ENCODE measurements around the gene DGKG. TPM values are rescaled to one million over a fixed set of nuclear protein-coding genes. Genes with fewer than 3 reads are reported as not detected.

DGKG gene
- total and polyA plus RNA-seq, 9 of the 15 experiments (the other 6 are each of a cell fraction or from before 2014, with no cell fraction given) = 0.01 to 0.36 (median 0.15) TPM

DNA sequence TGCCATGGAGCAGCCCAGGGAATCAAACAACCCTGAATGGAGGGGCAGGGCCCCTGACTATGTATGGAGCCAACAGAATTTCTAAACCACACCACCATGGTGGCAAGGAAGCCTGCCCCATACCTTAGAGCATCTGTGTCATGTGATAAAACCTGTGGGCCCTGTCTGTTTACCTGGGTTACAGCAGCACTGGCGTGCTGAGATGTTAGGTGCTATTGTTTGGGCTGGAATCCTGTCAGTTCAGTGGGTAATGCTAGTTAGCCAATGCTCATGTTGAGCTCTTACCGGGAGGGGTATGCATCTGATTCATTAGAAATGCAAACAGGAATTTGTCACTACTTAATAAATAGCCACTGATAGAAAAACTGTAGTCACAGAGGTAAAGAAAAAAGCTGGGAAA lies 189.7 kb downstream of the DGKG start (continued):
- TF ChIP-seq ZBTB12 (CRISPR knock-in tag; IDR thresholded peaks at IDR 0.05) = no peak

DNA sequence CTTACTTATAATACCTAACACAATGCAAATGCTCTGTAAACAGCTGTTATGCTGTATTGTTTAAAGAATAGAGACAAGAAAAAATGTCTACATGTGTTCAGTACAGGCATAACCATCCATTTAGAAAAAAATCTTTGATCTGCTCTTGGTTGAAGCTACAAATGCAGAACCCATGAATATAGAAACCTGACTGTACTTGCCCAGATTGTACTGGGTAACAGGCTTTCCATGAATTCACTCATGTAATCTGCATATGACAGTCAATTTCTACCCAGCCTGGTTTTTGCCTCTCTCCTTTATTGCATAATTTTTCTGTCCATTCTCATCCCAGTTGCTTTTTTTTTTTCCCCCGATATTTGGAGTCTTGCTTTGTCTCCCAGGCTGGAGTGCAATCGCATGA lies 190.5 kb downstream of the DGKG start:
- no peak for ATAC-seq
- BruUV-seq (replicated peaks) = no TSS peak
- ChIA-PET POLR2A (no interaction called here), CTCF (ENCODE audit: low intra/inter-chr PET ratio) (no interaction called here)
- Histone ChIP-seq H3K9ac (ENCODE audit: insufficient read depth in 1 of 2, low read depth in 2 of 2, low read length in 2 of 2) (no peak overlapping the region), H3K9me1 (ENCODE audit: control insufficient read depth, insufficient read depth, low read length) (no peaks in the 10 kb centered on the region), H2AFZ (ENCODE audit: low read depth, low read length) (no peak overlapping the region), H3K4me1 (replicated peaks in 1 of 2; ENCODE audit: control insufficient read depth in 2 of 2, insufficient read depth in 2 of 2, low read length in 2 of 2) (no peaks in the 10 kb centered on the region; a peak in 1 of 5 replicates), H3K9me3 (replicated peaks; ENCODE audit: control insufficient read depth, insufficient read depth, low read depth, low read length) (no peaks in the 10 kb centered on the region), H3K79me2 (ENCODE audit: control insufficient read depth, insufficient read depth, low read length) (no peaks in the 10 kb centered on the region), H3K27ac (ENCODE audit: extremely low read depth, low read depth, low read length) (no peak overlapping the region), H3K27me3 (ENCODE audit: control insufficient read depth in 2 of 2, insufficient read depth in 2 of 2, low read length in 2 of 2) (peaks cover 12 to 28% of the 10 kb centered on the region in 2 experiments; a peak in 3 of 5 replicates), H3K36me3 (ENCODE audit: control insufficient read depth, insufficient read depth, low read length) (no peaks in the 10 kb centered on the region), H3K4me2 (ENCODE audit: insufficient read depth, low read length) (no peak overlapping the region), H4K20me1 (replicated peaks; ENCODE audit: control insufficient read depth, insufficient read depth, low read length) (no peaks in the 10 kb centered on the region; the same call in 1 of the 2 replicates), H3K4me3 (no peak overlapping the region)
- no peak for FAIRE-seq
- DNase-seq (ENCODE audit: extremely low read depth in 1 of 4, low spot score in 3 of 4) = no peak
- no peak for TF ChIP-seq ATF6 (CRISPR knock-in tag; IDR thresholded peaks at IDR 0.05)
- no peak for TF ChIP-seq ARNT (IDR thresholded peaks at IDR 0.05)
- no peak for TF ChIP-seq PYGO2 (tag; IDR thresholded peaks at IDR 0.05)
- no peak for TF ChIP-seq RBM15 (IDR thresholded peaks at IDR 0.05; ENCODE audit: insufficient read depth, low read length)
- TF ChIP-seq SIN3B (IDR thresholded peaks at IDR 0.05; ENCODE audit: low read depth) = no peak
- TF ChIP-seq HLTF (IDR thresholded peaks at IDR 0.05) = no peak
- TF ChIP-seq, protein P1, sequence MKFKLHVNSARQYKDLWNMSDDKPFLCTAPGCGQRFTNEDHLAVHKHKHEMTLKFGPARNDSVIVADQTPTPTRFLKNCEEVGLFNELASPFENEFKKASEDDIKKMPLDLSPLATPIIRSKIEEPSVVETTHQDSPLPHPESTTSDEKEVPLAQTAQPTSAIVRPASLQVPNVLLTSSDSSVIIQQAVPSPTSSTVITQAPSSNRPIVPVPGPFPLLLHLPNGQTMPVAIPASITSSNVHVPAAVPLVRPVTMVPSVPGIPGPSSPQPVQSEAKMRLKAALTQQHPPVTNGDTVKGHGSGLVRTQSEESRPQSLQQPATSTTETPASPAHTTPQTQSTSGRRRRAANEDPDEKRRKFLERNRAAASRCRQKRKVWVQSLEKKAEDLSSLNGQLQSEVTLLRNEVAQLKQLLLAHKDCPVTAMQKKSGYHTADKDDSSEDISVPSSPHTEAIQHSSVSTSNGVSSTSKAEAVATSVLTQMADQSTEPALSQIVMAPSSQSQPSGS (CRISPR knock-in tag; IDR thresholded peaks at IDR 0.05) = no peak
- TF ChIP-seq FOXK2 (conservative IDR thresholded peaks at IDR 0.05 in 1 of 2, IDR thresholded peaks at IDR 0.05 in 1 of 2; ENCODE audit: low read depth in 2 of 2) = no peak
- TF ChIP-seq GTF2A2 (tag; IDR thresholded peaks at IDR 0.05) = no peak
- no peak for TF ChIP-seq ZNF384 (IDR thresholded peaks at IDR 0.05; ENCODE audit: low read depth, low read length)
- intact Hi-C loops (cut with micrococcal nuclease) (no loop called here), in situ Hi-C loops (cut with MboI) (no loop called here)
- 5% methylated on average over 2 of the region's 2 CpGs for WGBS (ENCODE audit: insufficient coverage, low coverage, missing lambda C conversion rate)
